Choroid plexus epithelial cell (primary cell): Measurements from ENCODE around the gene GSAP.

Source experiments
- DNase-seq: peaks from one replicate; pipeline ENCODE4 v3.0.0-alpha.2; 2010; ENCODE audit warnings: low read depth
- H3K4me3 ChIP-seq: 2 replicates; pipeline ENCODE4 v1.5.1; 2011; ENCODE audit warnings: low read depth, mild to moderate bottlenecking, control low read depth, low read length, moderate library complexity
- TF ChIP-seq, protein P1 (sequence below): conservative IDR thresholded peaks from 2 replicates; pipeline ENCODE4 v1.5.1; 2011; ENCODE audit warnings: low read depth, mild to moderate bottlenecking, control low read depth, inconsistent platforms, low read length, moderate library complexity

GSAP gene

DNA sequence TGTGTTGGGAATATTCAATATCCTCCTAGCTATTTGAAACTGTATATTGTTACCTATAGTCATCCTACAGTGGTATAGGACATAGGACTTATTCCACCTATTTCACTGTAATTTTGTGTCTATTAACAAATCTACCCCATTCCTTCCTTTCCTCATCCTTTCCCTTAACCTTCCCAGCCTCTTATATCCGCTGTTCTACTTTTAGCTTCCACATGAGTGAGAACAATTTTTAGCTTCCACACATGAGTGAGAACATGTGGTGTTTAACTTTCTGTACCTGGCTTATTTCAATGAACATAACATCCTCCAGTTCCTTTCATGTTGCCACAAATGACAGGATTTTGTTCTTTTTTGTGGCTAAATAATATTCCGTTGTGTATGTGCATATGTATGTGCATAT is 120.6 kb downstream of the GSAP start:
- TF ChIP-seq, protein P1, sequence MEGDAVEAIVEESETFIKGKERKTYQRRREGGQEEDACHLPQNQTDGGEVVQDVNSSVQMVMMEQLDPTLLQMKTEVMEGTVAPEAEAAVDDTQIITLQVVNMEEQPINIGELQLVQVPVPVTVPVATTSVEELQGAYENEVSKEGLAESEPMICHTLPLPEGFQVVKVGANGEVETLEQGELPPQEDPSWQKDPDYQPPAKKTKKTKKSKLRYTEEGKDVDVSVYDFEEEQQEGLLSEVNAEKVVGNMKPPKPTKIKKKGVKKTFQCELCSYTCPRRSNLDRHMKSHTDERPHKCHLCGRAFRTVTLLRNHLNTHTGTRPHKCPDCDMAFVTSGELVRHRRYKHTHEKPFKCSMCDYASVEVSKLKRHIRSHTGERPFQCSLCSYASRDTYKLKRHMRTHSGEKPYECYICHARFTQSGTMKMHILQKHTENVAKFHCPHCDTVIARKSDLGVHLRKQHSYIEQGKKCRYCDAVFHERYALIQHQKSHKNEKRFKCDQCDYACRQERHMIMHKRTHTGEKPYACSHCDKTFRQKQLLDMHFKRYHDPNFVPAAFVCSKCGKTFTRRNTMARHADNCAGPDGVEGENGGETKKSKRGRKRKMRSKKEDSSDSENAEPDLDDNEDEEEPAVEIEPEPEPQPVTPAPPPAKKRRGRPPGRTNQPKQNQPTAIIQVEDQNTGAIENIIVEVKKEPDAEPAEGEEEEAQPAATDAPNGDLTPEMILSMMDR: no peak
- no peak overlapping the region for H3K4me3 ChIP-seq
- DNase-seq: no peak

GRCh38 chr7:77293046-77293445 is 123.1 kb downstream of the GSAP start:
- no peak for DNase-seq
- no peak overlapping the region for H3K4me3 ChIP-seq
- TF ChIP-seq, protein P1: no peak

- TF ChIP-seq, protein P1: no peak
- DNase-seq: no peak
Measured at GRCh38 chr7:77290425-77290824, 125.7 kb downstream of the GSAP start.

DNA sequence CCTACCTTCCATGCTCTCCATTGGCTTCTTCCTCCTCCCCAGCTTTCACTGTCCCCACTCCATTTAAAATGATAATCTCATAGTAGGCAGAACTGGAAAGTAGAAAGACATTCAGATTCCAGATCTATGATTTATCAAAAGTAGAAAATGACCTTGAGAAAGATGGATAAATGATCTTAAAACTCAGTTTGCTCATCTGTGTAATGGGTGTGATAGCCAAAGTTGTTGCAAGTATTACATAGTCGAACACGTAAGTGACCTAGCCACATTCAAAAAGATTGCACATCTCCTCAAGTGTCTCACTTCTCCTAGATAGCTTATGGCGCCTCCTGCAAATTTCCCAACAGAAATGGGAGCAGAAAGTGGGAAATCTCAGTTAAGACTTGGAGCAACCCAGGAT is 126.8 kb downstream of the GSAP start:
- no peak for DNase-seq
- no peak overlapping the region for H3K4me3 ChIP-seq
- TF ChIP-seq, protein P1: no peak

More at GRCh38 chr7:77290425-77290824, 125.7 kb downstream of the GSAP start:
- H3K4me3 ChIP-seq: no peak overlapping the region

- DNase-seq: no peak
- TF ChIP-seq, protein P1: no peak
- no peak overlapping the region for H3K4me3 ChIP-seq
Measured at GRCh38 chr7:77288676-77289320, 127.4 kb downstream of the GSAP start.

GRCh38 chr7:77284616-77285015 is 131.5 kb downstream of the GSAP start:
- TF ChIP-seq, protein P1: no peak
- no peak overlapping the region for H3K4me3 ChIP-seq
- DNase-seq: no peak

DNA sequence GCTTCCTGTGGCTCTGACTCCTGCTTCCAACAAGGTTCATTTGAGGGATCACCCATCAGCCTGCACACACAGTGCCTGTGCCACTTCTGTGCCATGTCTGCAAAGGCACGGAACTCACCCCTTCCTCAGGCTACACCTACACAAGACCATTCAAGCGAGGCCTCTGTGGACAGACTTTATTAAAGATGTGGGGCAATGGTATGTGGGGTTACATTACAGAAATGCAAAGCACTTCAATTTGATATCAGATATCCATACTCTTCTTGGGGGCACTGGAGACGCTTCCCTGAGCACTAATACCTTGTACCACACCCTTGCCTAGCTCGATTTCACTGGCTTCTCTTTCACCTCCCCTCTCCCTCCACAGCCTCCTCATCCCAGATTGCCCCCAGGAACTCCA is 132.1 kb downstream of the GSAP start:
- no peak overlapping the region for H3K4me3 ChIP-seq
- TF ChIP-seq, protein P1: no peak
- no peak for DNase-seq
